HG02943 (cell line): ENCODE results near the gene RET.

Experiments
- ATAC-seq: cut with Tn5 transposase; IDR thresholded peaks from one replicate; pipeline ENCODE4 v1.9.1; 2021; ENCODE audit warnings: mild to moderate bottlenecking, low read depth, moderate library complexity; ENCODE audit not compliant: unreplicated experiment

RET gene

GRCh38 chr10:43061331-43061730, 15.5 kb upstream of the RET start:
- ATAC-seq, result no peak

- no peak for ATAC-seq
These were observed 15.1 kb upstream of the RET start for GRCh38 chr10:43061760-43062159.

GRCh38 chr10:43062402-43063160, 14.3 kb upstream of the RET start:
- ATAC-seq, result no peak

GRCh38 chr10:43064331-43065075, 12.4 kb upstream of the RET start:
- no peak for ATAC-seq

GRCh38 chr10:43065234-43065633, 11.6 kb upstream of the RET start:
- no peak for ATAC-seq

- no peak for ATAC-seq
These were observed 11.1 kb upstream of the RET start for GRCh38 chr10:43065761-43066160.

GRCh38 chr10:43066481-43066880, 10.4 kb upstream of the RET start:
- ATAC-seq, result no peak

GRCh38 chr10:43067391-43068135, 9.3 kb upstream of the RET start:
- no peak for ATAC-seq

GRCh38 chr10:43068136-43068395, 8.8 kb upstream of the RET start:
- ATAC-seq, result no peak

GRCh38 chr10:43068471-43069210, 8.2 kb upstream of the RET start:
- no peak for ATAC-seq

- no peak for ATAC-seq
These were observed 7.7 kb upstream of the RET start for GRCh38 chr10:43069211-43069515.

GRCh38 chr10:43069579-43069978, 7.3 kb upstream of the RET start:
- ATAC-seq, result no peak

GRCh38 chr10:43070121-43071085, 6.5 kb upstream of the RET start:
- no peak for ATAC-seq

GRCh38 chr10:43071865-43072650, 4.8 kb upstream of the RET start:
- ATAC-seq, result no peak

GRCh38 chr10:43073191-43073590, 3.7 kb upstream of the RET start:
- no peak for ATAC-seq

- no peak for ATAC-seq
These were observed 3.1 kb upstream of the RET start for GRCh38 chr10:43073721-43074120.

GRCh38 chr10:43074409-43074808, 2.5 kb upstream of the RET start:
- no peak for ATAC-seq

GRCh38 chr10:43074827-43075611, 1.9 kb upstream of the RET start:
- ATAC-seq, result no peak
